Measurements from ENCODE around the gene CNTN1. TPM values are rescaled to one million over a fixed set of nuclear protein-coding genes. Genes with fewer than 3 reads are reported as not detected.

The CNTN1 gene
- total RNA-seq, 2 donors from 2014 or later: 0.77 to 4.4 TPM

GRCh38 chr12:41011939-41012338 is 319.7 kb downstream of the CNTN1 start:
- H3K4me3 ChIP-seq: no peak overlapping the region
- H3K9ac ChIP-seq (ENCODE audit: low read depth in 2 of 2, low read length in 2 of 2): no peak overlapping the region
- no peak for TF ChIP-seq CTCF (IDR thresholded peaks at IDR 0.05)
- no peak overlapping the region for H3K27ac ChIP-seq
- no peaks in the 10 kb centered on the region for H3K36me3 ChIP-seq
- H3K9me3 ChIP-seq: no peaks in the 10 kb centered on the region
- intact Hi-C loops (cut with DNase I): no loop called here
- DNase-seq: no peak
- no peaks in the 10 kb centered on the region for H3K4me1 ChIP-seq
- no peaks in the 10 kb centered on the region for H3K27me3 ChIP-seq

GRCh38 chr12:41013881-41014642 is 321.8 kb downstream of the CNTN1 start:
- no peak for DNase-seq
- TF ChIP-seq CTCF (IDR thresholded peaks at IDR 0.05): no peak
- no peaks in the 10 kb centered on the region for H3K36me3 ChIP-seq
- no peaks in the 10 kb centered on the region for H3K9me3 ChIP-seq
- H3K9ac ChIP-seq (ENCODE audit: low read depth in 2 of 2, low read length in 2 of 2): no peak overlapping the region
- intact Hi-C loops (cut with DNase I): no loop called here
- no peaks in the 10 kb centered on the region for H3K27me3 ChIP-seq
- no peak overlapping the region for H3K4me3 ChIP-seq
- H3K4me1 ChIP-seq: no peaks in the 10 kb centered on the region
- no peak overlapping the region for H3K27ac ChIP-seq

- H3K9ac ChIP-seq (ENCODE audit: low read depth in 2 of 2, low read length in 2 of 2): no peak overlapping the region
- no peak overlapping the region for H3K4me3 ChIP-seq
- intact Hi-C loops (cut with DNase I): no loop called here
- H3K4me1 ChIP-seq: no peaks in the 10 kb centered on the region
- H3K9me3 ChIP-seq: no peaks in the 10 kb centered on the region
- H3K27ac ChIP-seq: no peak overlapping the region
- H3K36me3 ChIP-seq: no peaks in the 10 kb centered on the region
- no peak for DNase-seq
- TF ChIP-seq CTCF (IDR thresholded peaks at IDR 0.05): no peak
- no peaks in the 10 kb centered on the region for H3K27me3 ChIP-seq
Observed at GRCh38 chr12:41014643-41015020, 322.4 kb downstream of the CNTN1 start.

- H3K27ac ChIP-seq: no peak overlapping the region
- intact Hi-C loops (cut with DNase I): no loop called here
- H3K9me3 ChIP-seq: no peaks in the 10 kb centered on the region
- no peaks in the 10 kb centered on the region for H3K27me3 ChIP-seq
- TF ChIP-seq CTCF (IDR thresholded peaks at IDR 0.05): no peak
- H3K36me3 ChIP-seq: no peaks in the 10 kb centered on the region
- H3K4me1 ChIP-seq: no peaks in the 10 kb centered on the region
- H3K4me3 ChIP-seq: no peak overlapping the region
- no peak for DNase-seq
- H3K9ac ChIP-seq (ENCODE audit: low read depth in 2 of 2, low read length in 2 of 2): no peak overlapping the region
Observed at GRCh38 chr12:41018010-41018409, 325.8 kb downstream of the CNTN1 start.

GRCh38 chr12:41019461-41019860 is 327.2 kb downstream of the CNTN1 start:
- no peaks in the 10 kb centered on the region for H3K9me3 ChIP-seq

More at GRCh38 chr12:41019461-41019860, 327.2 kb downstream of the CNTN1 start:
- Histone ChIP-seq H3K9ac (ENCODE audit: low read depth in 2 of 2, low read length in 2 of 2) (no peak overlapping the region), H3K4me3 (no peak overlapping the region), H3K36me3 (no peaks in the 10 kb centered on the region), H3K27ac (no peak overlapping the region), H3K27me3 (no peaks in the 10 kb centered on the region), H3K4me1 (no peaks in the 10 kb centered on the region)
- no peak for DNase-seq
- intact Hi-C loops (cut with DNase I): no loop called here
- TF ChIP-seq CTCF (IDR thresholded peaks at IDR 0.05): no peak

Measured in colonic mucosa (tissue), 4 donors.